ENCODE results near the gene MYO9A.

The MYO9A gene

DNA sequence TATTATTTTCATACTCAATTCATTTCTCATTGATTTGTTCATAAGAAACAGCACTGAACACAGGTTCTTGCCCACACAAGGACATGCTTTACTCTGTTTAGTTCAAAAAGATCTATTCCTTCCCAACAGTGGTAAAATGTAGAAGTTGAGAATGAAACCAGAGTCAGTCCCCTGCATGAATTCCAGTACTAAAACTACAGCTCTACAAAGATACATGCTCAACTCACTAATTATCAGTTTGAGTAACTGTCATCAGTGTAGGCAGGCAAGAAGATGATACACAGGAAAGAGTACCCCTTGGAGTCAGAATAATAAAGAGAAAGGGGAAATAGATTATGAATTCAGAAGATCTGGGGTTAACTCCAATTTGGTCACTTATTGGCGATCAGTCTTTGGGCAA lies 264.4 kb downstream of the MYO9A start:
- peaks cover 21 to 49% of the 10 kb centered on the region in 2 donors for H3K36me3 ChIP-seq (ENCODE audit: control insufficient read depth in 1 of 2, insufficient read depth in 2 of 2, low read length in 2 of 2)
- H3K4me1 ChIP-seq (ENCODE audit: control insufficient read depth in 1 of 2, insufficient read depth in 2 of 2, low read length in 2 of 2), result no peaks in the 10 kb centered on the region
- H3K9me3 ChIP-seq (ENCODE audit: control insufficient read depth in 1 of 2, low read length in 2 of 2), result no peaks in the 10 kb centered on the region
- H3K27ac ChIP-seq (ENCODE audit: low read length), result no peak overlapping the region
- no peak overlapping the region for H3K4me3 ChIP-seq (ENCODE audit: low read depth in 1 of 2, low read length in 2 of 2)
- no peaks in the 10 kb centered on the region for H3K27me3 ChIP-seq (ENCODE audit: low read depth, low read length)

GRCh38 chr15:71844916-71845315 lies 273.0 kb downstream of the MYO9A start:
- Histone ChIP-seq H3K9me3 (ENCODE audit: control insufficient read depth in 1 of 2, low read length in 2 of 2) (no peaks in the 10 kb centered on the region), H3K27me3 (ENCODE audit: low read depth, low read length) (no peaks in the 10 kb centered on the region), H3K36me3 (ENCODE audit: control insufficient read depth in 1 of 2, insufficient read depth in 2 of 2, low read length in 2 of 2) (peaks cover 37 to 53% of the 10 kb centered on the region in 2 donors), H3K27ac (ENCODE audit: low read length) (no peak overlapping the region), H3K4me1 (ENCODE audit: control insufficient read depth in 1 of 2, insufficient read depth in 2 of 2, low read length in 2 of 2) (no peaks in the 10 kb centered on the region), H3K4me3 (ENCODE audit: low read depth in 1 of 2, low read length in 2 of 2) (no peak overlapping the region)

DNA sequence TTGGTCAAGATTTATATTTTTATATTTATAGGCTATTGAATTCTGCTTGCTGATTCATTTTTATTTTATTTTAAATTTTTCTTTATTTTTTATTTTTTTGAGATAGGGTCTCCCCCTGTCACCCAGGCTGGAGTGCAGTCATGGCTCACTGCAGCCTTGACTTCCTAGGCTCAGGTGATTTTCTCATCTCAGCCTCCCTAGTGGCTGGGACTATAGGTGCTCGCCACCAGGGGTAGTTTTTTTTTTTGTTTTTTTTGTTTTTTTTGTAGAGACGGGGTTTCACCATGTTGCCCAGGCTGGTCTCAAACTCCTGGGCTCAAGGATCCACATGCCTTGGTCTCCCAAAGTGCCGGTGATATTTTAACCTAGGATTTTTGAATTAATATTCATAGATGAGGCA lies 276.4 kb downstream of the MYO9A start:
- Histone ChIP-seq H3K27me3 (ENCODE audit: low read depth, low read length) (no peaks in the 10 kb centered on the region), H3K9me3 (ENCODE audit: control insufficient read depth in 1 of 2, low read length in 2 of 2) (no peaks in the 10 kb centered on the region), H3K36me3 (ENCODE audit: control insufficient read depth in 1 of 2, insufficient read depth in 2 of 2, low read length in 2 of 2) (peaks cover 16 to 32% of the 10 kb centered on the region in 2 donors), H3K4me1 (ENCODE audit: control insufficient read depth in 1 of 2, insufficient read depth in 2 of 2, low read length in 2 of 2) (peaks cover 0 to 6% of the 10 kb centered on the region in 2 donors), H3K4me3 (ENCODE audit: low read depth in 1 of 2, low read length in 2 of 2) (no peak overlapping the region), H3K27ac (ENCODE audit: low read length) (no peak overlapping the region)

DNA sequence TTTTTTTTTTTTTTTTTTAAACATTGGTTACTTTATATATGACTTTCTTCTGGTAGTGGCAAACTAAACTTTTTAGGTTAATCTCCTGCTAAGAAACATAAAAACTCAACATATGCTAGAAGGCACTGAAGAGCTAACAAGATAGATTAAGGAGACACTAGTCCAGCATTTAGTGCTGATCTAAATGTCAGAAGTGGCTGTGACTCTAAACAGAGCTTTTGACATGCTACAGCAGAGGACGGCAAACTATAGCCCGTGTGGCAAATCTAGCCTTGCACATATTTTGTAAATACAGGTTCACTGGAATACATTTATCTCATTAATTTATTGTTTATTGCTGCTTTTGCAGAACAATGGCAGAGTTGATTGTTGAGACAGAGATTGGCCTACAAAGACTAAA lies 287.0 kb downstream of the MYO9A start:
- H3K27ac ChIP-seq (ENCODE audit: low read length), result no peak overlapping the region
- H3K4me1 ChIP-seq (ENCODE audit: control insufficient read depth in 1 of 2, insufficient read depth in 2 of 2, low read length in 2 of 2), result no peaks in the 10 kb centered on the region
- H3K4me3 ChIP-seq (ENCODE audit: low read depth in 1 of 2, low read length in 2 of 2), result no peak overlapping the region
- H3K36me3 ChIP-seq (ENCODE audit: control insufficient read depth in 1 of 2, insufficient read depth in 2 of 2, low read length in 2 of 2), result peaks cover 34 to 43% of the 10 kb centered on the region in 2 donors
- H3K27me3 ChIP-seq (ENCODE audit: low read depth, low read length), result no peaks in the 10 kb centered on the region
- H3K9me3 ChIP-seq (ENCODE audit: control insufficient read depth in 1 of 2, low read length in 2 of 2), result no peaks in the 10 kb centered on the region

- Histone ChIP-seq H3K4me1 (ENCODE audit: control insufficient read depth in 1 of 2, insufficient read depth in 2 of 2, low read length in 2 of 2) (no peaks in the 10 kb centered on the region), H3K27ac (ENCODE audit: low read length) (no peak overlapping the region), H3K36me3 (ENCODE audit: control insufficient read depth in 1 of 2, insufficient read depth in 2 of 2, low read length in 2 of 2) (peaks cover 38 to 76% of the 10 kb centered on the region in 2 donors), H3K9me3 (ENCODE audit: control insufficient read depth in 1 of 2, low read length in 2 of 2) (peaks cover 9 to 10% of the 10 kb centered on the region in 2 donors), H3K4me3 (ENCODE audit: low read depth in 1 of 2, low read length in 2 of 2) (no peak overlapping the region), H3K27me3 (ENCODE audit: low read depth, low read length) (no peaks in the 10 kb centered on the region)
These were observed 291.8 kb downstream of the MYO9A start for GRCh38 chr15:71826196-71826595.

- Histone ChIP-seq H3K36me3 (ENCODE audit: control insufficient read depth in 1 of 2, insufficient read depth in 2 of 2, low read length in 2 of 2) (peaks cover 36 to 73% of the 10 kb centered on the region in 2 donors), H3K9me3 (ENCODE audit: control insufficient read depth in 1 of 2, low read length in 2 of 2) (peaks cover 9 to 10% of the 10 kb centered on the region in 2 donors), H3K4me3 (ENCODE audit: low read depth in 1 of 2, low read length in 2 of 2) (no peak overlapping the region), H3K4me1 (ENCODE audit: control insufficient read depth in 1 of 2, insufficient read depth in 2 of 2, low read length in 2 of 2) (no peaks in the 10 kb centered on the region), H3K27me3 (ENCODE audit: low read depth, low read length) (no peaks in the 10 kb centered on the region), H3K27ac (ENCODE audit: low read length) (no peak overlapping the region)
These were observed 292.8 kb downstream of the MYO9A start for GRCh38 chr15:71825021-71825730.

DNA sequence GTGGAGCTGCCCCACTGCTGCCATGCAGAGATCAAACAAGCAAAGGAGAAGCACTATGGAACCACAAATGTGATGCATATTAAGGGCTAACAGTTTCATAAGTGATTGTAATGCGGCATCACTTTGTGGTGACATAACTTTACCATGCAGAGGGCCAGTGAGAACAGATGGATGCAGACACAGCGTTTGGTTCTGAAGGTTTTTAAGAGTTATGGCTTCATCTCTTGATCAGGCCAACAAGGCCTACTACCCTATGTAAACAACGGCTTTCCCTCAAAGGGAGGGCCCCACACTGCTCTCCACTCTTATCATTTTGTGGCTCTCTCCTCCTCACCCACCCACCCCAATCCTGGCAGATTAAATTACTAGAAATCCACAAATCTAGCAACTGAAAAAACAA lies 294.1 kb downstream of the MYO9A start:
- no peaks in the 10 kb centered on the region for H3K4me1 ChIP-seq (ENCODE audit: control insufficient read depth in 1 of 2, insufficient read depth in 2 of 2, low read length in 2 of 2)
- no peak overlapping the region for H3K27ac ChIP-seq (ENCODE audit: low read length)
- peaks cover 9 to 10% of the 10 kb centered on the region in 2 donors for H3K9me3 ChIP-seq (ENCODE audit: control insufficient read depth in 1 of 2, low read length in 2 of 2)
- no peaks in the 10 kb centered on the region for H3K27me3 ChIP-seq (ENCODE audit: low read depth, low read length)
- H3K4me3 ChIP-seq (ENCODE audit: low read depth in 1 of 2, low read length in 2 of 2), result no peak overlapping the region
- peaks cover 24 to 61% of the 10 kb centered on the region in 2 donors for H3K36me3 ChIP-seq (ENCODE audit: control insufficient read depth in 1 of 2, insufficient read depth in 2 of 2, low read length in 2 of 2)

- Histone ChIP-seq H3K4me3 (ENCODE audit: low read depth in 1 of 2, low read length in 2 of 2) (no peak overlapping the region), H3K27ac (ENCODE audit: low read length) (no peak overlapping the region), H3K27me3 (ENCODE audit: low read depth, low read length) (no peaks in the 10 kb centered on the region), H3K9me3 (ENCODE audit: control insufficient read depth in 1 of 2, low read length in 2 of 2) (peaks cover 9 to 10% of the 10 kb centered on the region in 2 donors), H3K36me3 (ENCODE audit: control insufficient read depth in 1 of 2, insufficient read depth in 2 of 2, low read length in 2 of 2) (peaks cover 24 to 54% of the 10 kb centered on the region in 2 donors), H3K4me1 (ENCODE audit: control insufficient read depth in 1 of 2, insufficient read depth in 2 of 2, low read length in 2 of 2) (no peaks in the 10 kb centered on the region)
These were observed 294.9 kb downstream of the MYO9A start for GRCh38 chr15:71822890-71823630.

GRCh38 chr15:71821547-71822129 lies 296.3 kb downstream of the MYO9A start:
- H3K4me1 ChIP-seq (ENCODE audit: control insufficient read depth in 1 of 2, insufficient read depth in 2 of 2, low read length in 2 of 2), result no peaks in the 10 kb centered on the region
- H3K9me3 ChIP-seq (ENCODE audit: control insufficient read depth in 1 of 2, low read length in 2 of 2), result peaks cover 9 to 10% of the 10 kb centered on the region in 2 donors
- no peaks in the 10 kb centered on the region for H3K27me3 ChIP-seq (ENCODE audit: low read depth, low read length)
- no peak overlapping the region for H3K27ac ChIP-seq (ENCODE audit: low read length)
- peaks cover 10 to 39% of the 10 kb centered on the region in 2 donors for H3K36me3 ChIP-seq (ENCODE audit: control insufficient read depth in 1 of 2, insufficient read depth in 2 of 2, low read length in 2 of 2)
- H3K4me3 ChIP-seq (ENCODE audit: low read depth in 1 of 2, low read length in 2 of 2), result no peak overlapping the region

- Histone ChIP-seq H3K27ac (ENCODE audit: low read length) (no peak overlapping the region), H3K4me1 (ENCODE audit: control insufficient read depth in 1 of 2, insufficient read depth in 2 of 2, low read length in 2 of 2) (no peaks in the 10 kb centered on the region), H3K27me3 (ENCODE audit: low read depth, low read length) (no peaks in the 10 kb centered on the region), H3K4me3 (ENCODE audit: low read depth in 1 of 2, low read length in 2 of 2) (no peak overlapping the region), H3K9me3 (ENCODE audit: control insufficient read depth in 1 of 2, low read length in 2 of 2) (peaks cover 9 to 10% of the 10 kb centered on the region in 2 donors), H3K36me3 (ENCODE audit: control insufficient read depth in 1 of 2, insufficient read depth in 2 of 2, low read length in 2 of 2) (peaks cover 4 to 31% of the 10 kb centered on the region in 2 donors)
These were observed 297.8 kb downstream of the MYO9A start for GRCh38 chr15:71820127-71820526.

DNA sequence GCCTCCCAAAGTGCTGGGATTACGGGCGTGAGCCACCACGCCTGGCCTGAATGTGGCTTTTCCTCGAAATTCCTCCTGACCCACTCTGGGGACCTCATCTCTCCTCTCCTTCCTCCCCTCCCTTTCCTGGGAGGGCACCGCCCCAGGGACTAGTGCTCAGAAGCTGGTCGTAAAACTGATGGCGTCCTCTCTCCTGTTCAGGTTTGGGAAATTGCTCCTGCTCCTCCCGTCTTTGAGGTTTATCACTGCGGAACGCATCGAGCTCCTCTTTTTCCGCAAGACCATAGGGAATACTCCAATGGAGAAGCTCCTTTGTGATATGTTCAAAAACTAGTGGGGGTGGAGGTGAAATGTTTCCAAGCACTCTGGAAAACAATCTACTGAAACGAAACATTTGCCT lies 300.6 kb downstream of the MYO9A start:
- Histone ChIP-seq H3K36me3 (ENCODE audit: control insufficient read depth in 1 of 2, insufficient read depth in 2 of 2, low read length in 2 of 2) (peaks cover 4 to 9% of the 10 kb centered on the region in 2 donors), H3K9me3 (ENCODE audit: control insufficient read depth in 1 of 2, low read length in 2 of 2) (peaks cover 9 to 10% of the 10 kb centered on the region in 2 donors), H3K27me3 (ENCODE audit: low read depth, low read length) (no peaks in the 10 kb centered on the region), H3K27ac (ENCODE audit: low read length) (no peak overlapping the region), H3K4me1 (ENCODE audit: control insufficient read depth in 1 of 2, insufficient read depth in 2 of 2, low read length in 2 of 2) (no peaks in the 10 kb centered on the region), H3K4me3 (ENCODE audit: low read depth in 1 of 2, low read length in 2 of 2) (no peak overlapping the region)

Data from muscle layer of duodenum (tissue), 2 donors.